Keratinocyte (primary cell): ENCODE data around the gene MAP2K5. TPM values are rescaled to one million over a fixed set of nuclear protein-coding genes. Genes with fewer than 3 reads are reported as not detected.

Experiments used
- DNase-seq: peaks from one replicate; pipeline ENCODE4 v3.0.0-alpha.2; 2011; ENCODE audit warnings: low read depth, missing footprints, low spot score
- FAIRE-seq: peaks from 2 replicates; lab custom pipeline; 2011; peaks lifted over from hg19 to GRCh38; lab: Jason Lieb, UNC
- H2AFZ ChIP-seq: 2 replicates; pipeline ENCODE4 v1.6.0; 2012; ENCODE audit warnings: low read length, control low read depth, inconsistent platforms; ENCODE audit not compliant: control insufficient read depth
- H3K27ac ChIP-seq: 2 replicates; pipeline ENCODE4 v1.5.1; 2011; ENCODE audit warnings: low read length; ENCODE audit not compliant: control insufficient read depth, insufficient read depth
- H3K27me3 ChIP-seq: 3 replicates; pipeline ENCODE4 v1.6.0; 2011; ENCODE audit warnings: low read length; ENCODE audit not compliant: control insufficient read depth, insufficient read depth; ENCODE audit errors: extremely low read depth
- H3K36me3 ChIP-seq, 2 experiments: 2 replicates in 1 of 2; 3 replicates in 1 of 2; pipeline ENCODE4 v1.5.1; 2011; ENCODE audit warnings: low read length in 2 of 2, mild to moderate bottlenecking in 1 of 2; ENCODE audit not compliant: control insufficient read depth in 2 of 2, insufficient read depth in 2 of 2; ENCODE audit errors: extremely low read depth in 1 of 2
- H3K4me1 ChIP-seq: 3 replicates; pipeline ENCODE4 v1.5.1; 2011; ENCODE audit warnings: low read length; ENCODE audit not compliant: control insufficient read depth, insufficient read depth; ENCODE audit errors: extremely low read depth
- H3K4me2 ChIP-seq: 3 replicates; pipeline ENCODE4 v1.6.0; 2011; ENCODE audit warnings: low read depth, low read length; ENCODE audit not compliant: control insufficient read depth, insufficient read depth; ENCODE audit errors: extremely low read depth
- H3K4me3 ChIP-seq, 3 experiments: fragments of 200-600 bp in 1 of 3; sonication (generic) in 1 of 3; 2 replicates in 2 of 3; 3 replicates in 1 of 3; pipeline ENCODE4 v1.5.1; 2011 to 2016; ENCODE audit warnings: low read length in 3 of 3, mild to moderate bottlenecking in 3 of 3, control low read depth in 2 of 3, inconsistent platforms in 1 of 3, low read depth in 1 of 3, mixed read lengths in 1 of 3, mixed run types in 1 of 3, moderate library complexity in 1 of 3; ENCODE audit not compliant: control insufficient read depth in 2 of 3, insufficient read depth in 2 of 3; ENCODE audit errors: extremely low read depth in 1 of 3
- H3K79me2 ChIP-seq: 2 replicates; pipeline ENCODE4 v1.6.0; 2012; ENCODE audit warnings: low read length; ENCODE audit not compliant: control insufficient read depth, insufficient read depth
- H3K9ac ChIP-seq: 3 replicates; pipeline ENCODE4 v1.6.0; 2011; ENCODE audit warnings: low read length; ENCODE audit not compliant: control insufficient read depth, insufficient read depth; ENCODE audit errors: extremely low read depth
- H3K9me1 ChIP-seq: 3 replicates; pipeline ENCODE4 v1.6.0; 2011; ENCODE audit warnings: low read length; ENCODE audit not compliant: control insufficient read depth, insufficient read depth; ENCODE audit errors: extremely low read depth
- H3K9me3 ChIP-seq: 2 replicates; pipeline ENCODE4 v1.5.1; 2012; ENCODE audit warnings: low read depth, low read length; ENCODE audit not compliant: control insufficient read depth
- H4K20me1 ChIP-seq: 3 replicates; pipeline ENCODE4 v1.6.0; 2011; ENCODE audit warnings: low read length; ENCODE audit not compliant: control insufficient read depth, insufficient read depth; ENCODE audit errors: extremely low read depth
- CTCF ChIP-seq, 3 experiments: IDR thresholded peaks in 1 of 3; conservative IDR thresholded peaks in 1 of 3; optimal IDR thresholded peaks in 1 of 3; 2 replicates in 2 of 3; 3 replicates in 1 of 3; pipeline versions ENCODE3 to v1.5.1; 2011; ENCODE audit warnings: low read length in 3 of 3, mild to moderate bottlenecking in 3 of 3, moderate library complexity in 2 of 3, control low read depth in 1 of 3, inconsistent platforms in 1 of 3; ENCODE audit not compliant: insufficient read depth in 2 of 3; ENCODE audit errors: extremely low read depth in 1 of 3
- EZH2 ChIP-seq: IDR thresholded peaks from one replicate; pipeline ENCODE4 v1.6.1; 2012; ENCODE audit warnings: inconsistent platforms, mild to moderate bottlenecking, low read length, moderate library complexity
- dilution Hi-C: fragments of 300-500 bp; cut with MboI; formaldehyde crosslinking; loops from one replicate; pipeline ENCODE4 v1.7.0; 2020; ENCODE audit warnings: low sequenced_read_pairs; ENCODE audit not compliant: extremely low pct_ligation_motif_present
- polyA plus RNA-seq, 5 experiments: library from polyadenylated mRNA; depleted of rRNA in 3 of 5; stranded (reverse) in 3 of 5; stranded (forward) in 1 of 5; unstranded in 1 of 5; fragments of >200 nt; gene quantifications; 1 replicate in 1 of 5; 2 replicates in 3 of 5; 3 replicates in 1 of 5; pipeline versions ENCODE4 v1.2.1 to v1.2.3, GENCODE V29; 2011 to 2012; ENCODE audit warnings: missing spikeins in 2 of 5, low read depth in 1 of 5, low replicate concordance in 1 of 5

MAP2K5 gene
- polyA plus RNA-seq, 1 donor (not counting 4 experiments of a cell fraction or from before 2014, with no cell fraction given) = 3.6 TPM

- Histone ChIP-seq H3K4me3 (no peak overlapping the region), H3K4me1 (peaks cover 15% of the 10 kb centered on the region)
These were observed 286.6 kb downstream of the MAP2K5 start for GRCh38 chr15:67828969-67829646.

GRCh38 chr15:67829647-67830504 is 287.4 kb downstream of the MAP2K5 start:
- FAIRE-seq (no peak), DNase-seq (no peak)
- Histone ChIP-seq H3K36me3 (no peaks in the 10 kb centered on the region), H3K9ac (no peak overlapping the region), H3K4me3 (no peak overlapping the region), H3K9me3 (no peaks in the 10 kb centered on the region), H3K9me1 (no peaks in the 10 kb centered on the region), H3K4me2 (no peak overlapping the region), H3K27ac (no peak overlapping the region), H3K4me1 (peaks cover 18% of the 10 kb centered on the region), H3K79me2 (no peaks in the 10 kb centered on the region), H4K20me1 (peaks cover 4% of the 10 kb centered on the region), H2AFZ (no peak overlapping the region), H3K27me3 (peaks cover 97% of the 10 kb centered on the region)
- TF ChIP-seq CTCF (optimal IDR thresholded peaks at IDR 0.05 in 1 of 3, IDR thresholded peaks at IDR 0.05 in 1 of 3, conservative IDR thresholded peaks at IDR 0.05 in 1 of 3; ENCODE audit: extremely low read depth in 1 of 3, insufficient read depth in 2 of 3, low read length in 3 of 3) (no peak), EZH2 (peak; percentile 34)
- dilution Hi-C loops = no loop called here

More at GRCh38 chr15:67828969-67829646, 286.6 kb downstream of the MAP2K5 start:
- no peak for DNase-seq
- no peak overlapping the region for H3K27ac ChIP-seq
- no peak for FAIRE-seq
- dilution Hi-C loops = no loop called here
- H2AFZ ChIP-seq = no peak overlapping the region
- H3K9me1 ChIP-seq = no peaks in the 10 kb centered on the region
- no peak for TF ChIP-seq CTCF (optimal IDR thresholded peaks at IDR 0.05 in 1 of 3, IDR thresholded peaks at IDR 0.05 in 1 of 3, conservative IDR thresholded peaks at IDR 0.05 in 1 of 3; ENCODE audit: extremely low read depth in 1 of 3, insufficient read depth in 2 of 3, low read length in 3 of 3)
- TF ChIP-seq EZH2 = peak; percentile 93
- no peak overlapping the region for H3K9ac ChIP-seq
- no peaks in the 10 kb centered on the region for H3K79me2 ChIP-seq
- no peaks in the 10 kb centered on the region for H3K9me3 ChIP-seq
- no peaks in the 10 kb centered on the region for H3K36me3 ChIP-seq
- H4K20me1 ChIP-seq = peaks cover 8% of the 10 kb centered on the region
- H3K4me2 ChIP-seq = peak overlapping the region; percentile 41
- peaks cover 97% of the 10 kb centered on the region for H3K27me3 ChIP-seq
